ENCODE results near the gene ABHD16B. TPM values are rescaled to one million over a fixed set of nuclear protein-coding genes. Genes with fewer than 3 reads are reported as not detected.

The ABHD16B gene
- total RNA-seq, 1 donor from 2014 or later = not detected

DNA sequence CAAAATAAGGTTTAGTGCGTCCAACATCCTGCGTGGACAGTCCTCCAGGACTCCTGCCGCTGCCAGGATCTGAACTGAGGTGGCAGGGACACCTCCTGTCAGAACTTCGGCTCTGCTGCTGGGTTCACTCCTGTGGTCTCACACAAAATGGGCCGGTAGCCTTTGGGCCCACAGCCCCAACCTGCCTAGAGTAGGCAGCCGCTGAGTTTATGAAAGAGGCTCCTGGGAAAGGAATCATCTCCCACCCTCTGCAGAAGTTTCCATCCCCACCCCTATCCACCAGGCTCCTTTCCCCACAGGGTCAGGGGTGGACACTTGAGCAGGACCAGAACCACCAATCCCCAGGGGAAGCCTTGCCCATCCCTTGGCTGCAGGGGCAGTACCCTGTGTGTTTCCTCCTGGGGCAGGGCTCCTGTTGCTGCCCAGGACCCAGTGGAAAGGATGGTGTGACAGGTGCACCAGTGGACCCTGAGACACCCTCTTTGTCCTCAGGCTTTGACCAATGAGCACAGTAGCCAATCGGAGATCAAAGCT, 2.1 kb upstream of the ABHD16B start:
- TF ChIP-seq, protein P1, sequence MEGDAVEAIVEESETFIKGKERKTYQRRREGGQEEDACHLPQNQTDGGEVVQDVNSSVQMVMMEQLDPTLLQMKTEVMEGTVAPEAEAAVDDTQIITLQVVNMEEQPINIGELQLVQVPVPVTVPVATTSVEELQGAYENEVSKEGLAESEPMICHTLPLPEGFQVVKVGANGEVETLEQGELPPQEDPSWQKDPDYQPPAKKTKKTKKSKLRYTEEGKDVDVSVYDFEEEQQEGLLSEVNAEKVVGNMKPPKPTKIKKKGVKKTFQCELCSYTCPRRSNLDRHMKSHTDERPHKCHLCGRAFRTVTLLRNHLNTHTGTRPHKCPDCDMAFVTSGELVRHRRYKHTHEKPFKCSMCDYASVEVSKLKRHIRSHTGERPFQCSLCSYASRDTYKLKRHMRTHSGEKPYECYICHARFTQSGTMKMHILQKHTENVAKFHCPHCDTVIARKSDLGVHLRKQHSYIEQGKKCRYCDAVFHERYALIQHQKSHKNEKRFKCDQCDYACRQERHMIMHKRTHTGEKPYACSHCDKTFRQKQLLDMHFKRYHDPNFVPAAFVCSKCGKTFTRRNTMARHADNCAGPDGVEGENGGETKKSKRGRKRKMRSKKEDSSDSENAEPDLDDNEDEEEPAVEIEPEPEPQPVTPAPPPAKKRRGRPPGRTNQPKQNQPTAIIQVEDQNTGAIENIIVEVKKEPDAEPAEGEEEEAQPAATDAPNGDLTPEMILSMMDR (IDR thresholded peaks at IDR 0.05; ENCODE audit: insufficient read depth, low read length, severe bottlenecking) = no peak
- H3K36me3 ChIP-seq (ENCODE audit: control insufficient read depth, insufficient read depth, low read length) = peaks cover 11% of the 10 kb centered on the region
- no peak for DNase-seq (ENCODE audit: low read depth)
- FAIRE-seq = no peak
- H3K27me3 ChIP-seq (ENCODE audit: control insufficient read depth, insufficient read depth, low read length) = peaks cover 11% of the 10 kb centered on the region
- no peak overlapping the region for H3K4me3 ChIP-seq (ENCODE audit: low read depth, low read length)

- Histone ChIP-seq H3K27me3 (ENCODE audit: control insufficient read depth, insufficient read depth, low read length) (peaks cover 4% of the 10 kb centered on the region), H3K4me3 (ENCODE audit: low read depth, low read length) (no peak overlapping the region), H3K36me3 (ENCODE audit: control insufficient read depth, insufficient read depth, low read length) (peaks cover 11% of the 10 kb centered on the region)
- no peak for DNase-seq (ENCODE audit: low read depth)
- TF ChIP-seq, protein P1 (IDR thresholded peaks at IDR 0.05; ENCODE audit: insufficient read depth, low read length, severe bottlenecking) = no peak
- no peak for FAIRE-seq
These were observed 810 bp upstream of the ABHD16B start for GRCh38 chr20:63860325-63861051.

DNA sequence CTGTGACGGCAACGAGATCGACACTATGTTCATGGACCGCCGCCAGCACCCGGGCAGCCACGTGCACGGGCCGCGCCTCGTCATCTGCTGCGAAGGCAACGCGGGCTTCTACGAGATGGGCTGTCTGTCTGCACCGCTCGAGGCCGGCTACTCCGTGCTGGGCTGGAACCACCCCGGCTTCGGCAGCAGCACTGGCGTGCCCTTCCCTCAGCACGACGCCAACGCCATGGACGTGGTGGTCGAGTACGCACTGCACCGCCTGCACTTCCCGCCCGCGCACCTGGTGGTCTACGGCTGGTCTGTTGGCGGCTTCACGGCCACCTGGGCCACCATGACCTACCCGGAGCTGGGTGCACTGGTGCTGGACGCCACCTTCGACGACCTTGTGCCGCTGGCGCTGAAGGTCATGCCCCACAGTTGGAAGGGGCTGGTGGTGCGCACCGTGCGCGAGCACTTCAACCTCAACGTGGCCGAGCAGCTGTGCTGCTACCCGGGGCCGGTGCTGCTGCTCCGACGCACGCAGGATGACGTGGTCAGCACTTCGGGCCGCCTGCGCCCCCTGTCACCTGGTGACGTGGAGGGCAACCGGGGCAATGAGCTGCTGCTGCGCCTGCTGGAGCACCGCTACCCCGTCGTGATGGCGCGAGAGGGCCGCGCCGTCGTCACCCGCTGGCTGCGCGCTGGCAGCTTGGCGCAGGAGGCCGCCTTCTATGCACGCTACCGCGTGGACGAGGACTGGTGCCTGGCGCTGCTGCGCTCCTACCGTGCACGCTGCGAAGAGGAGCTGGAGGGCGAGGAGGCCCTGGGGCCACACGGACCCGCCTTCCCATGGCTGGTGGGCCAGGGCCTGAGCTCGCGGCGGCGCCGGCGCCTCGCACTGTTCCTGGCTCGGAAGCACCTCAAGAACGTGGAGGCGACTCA, 943 bp downstream of the ABHD16B start:
- no peaks in the 10 kb centered on the region for H3K27me3 ChIP-seq (ENCODE audit: control insufficient read depth, insufficient read depth, low read length)
- peaks cover 11% of the 10 kb centered on the region for H3K36me3 ChIP-seq (ENCODE audit: control insufficient read depth, insufficient read depth, low read length)
- H3K4me3 ChIP-seq (ENCODE audit: low read depth, low read length) = no peak overlapping the region
- DNase-seq (ENCODE audit: low read depth) = no peak
- TF ChIP-seq, protein P1 (IDR thresholded peaks at IDR 0.05; ENCODE audit: insufficient read depth, low read length, severe bottlenecking) = no peak
- no peak for FAIRE-seq

GRCh38 chr20:63863021-63863797, 1.9 kb downstream of the ABHD16B start:
- FAIRE-seq (no peak), DNase-seq (ENCODE audit: low read depth) (no peak)
- peaks cover 12% of the 10 kb centered on the region for H3K36me3 ChIP-seq (ENCODE audit: control insufficient read depth, insufficient read depth, low read length)
- no peak overlapping the region for H3K4me3 ChIP-seq (ENCODE audit: low read depth, low read length)
- TF ChIP-seq, protein P1 (IDR thresholded peaks at IDR 0.05; ENCODE audit: insufficient read depth, low read length, severe bottlenecking) = no peak
- H3K27me3 ChIP-seq (ENCODE audit: control insufficient read depth, insufficient read depth, low read length) = no peaks in the 10 kb centered on the region

- peak overlapping the region; percentile 99 for H3K4me3 ChIP-seq (ENCODE audit: low read depth, low read length)
- H3K36me3 ChIP-seq (ENCODE audit: control insufficient read depth, insufficient read depth, low read length) = peaks cover 18% of the 10 kb centered on the region
- H3K27me3 ChIP-seq (ENCODE audit: control insufficient read depth, insufficient read depth, low read length) = no peaks in the 10 kb centered on the region
- DNase-seq (ENCODE audit: low read depth) = peak; percentile 77
- FAIRE-seq = no peak
- TF ChIP-seq, protein P1 (IDR thresholded peaks at IDR 0.05; ENCODE audit: insufficient read depth, low read length, severe bottlenecking) = peak; percentile 67
These were observed 2.7 kb downstream of the ABHD16B start for GRCh38 chr20:63863798-63864544.
